CD4-positive, CD25-positive, alpha-beta regulatory T cell (primary cell): ENCODE results near the gene SIGLEC15. TPM values are rescaled to one million over a fixed set of nuclear protein-coding genes. Genes with fewer than 3 reads are reported as not detected.
"Not testable (repeated sequence)": the region's sequence is repeated elsewhere in the genome, so short reads cannot be mapped to it uniquely, and the experiment has no call there.

Experiments
- ATAC-seq, 2 donors: fragments of 150-1000 bp; cut with Tn5 transposase; one replicate each; pipeline ENCODE4 v1.10.0; 2021; ENCODE audit warnings: low read depth in 2 of 2, moderate number of reproducible peaks in 2 of 2, moderate library complexity in 1 of 2
- DNase-seq, 3 donors: peaks; one replicate each; pipeline versions ENCODE4 v3.0.0 to v3.0.0-alpha.2; 2012 to 2022; ENCODE audit warnings: mixed read lengths in 1 of 3
- H3K27ac ChIP-seq: one replicate; pipeline ENCODE4 v1.7.0; 2013; ENCODE audit warnings: mild to moderate bottlenecking, low read length; ENCODE audit not compliant: insufficient read depth, poor library complexity, severe bottlenecking
- H3K27me3 ChIP-seq: one replicate; pipeline ENCODE4 v1.7.0; 2013; ENCODE audit warnings: low read length; ENCODE audit not compliant: control insufficient read depth, insufficient read depth
- H3K36me3 ChIP-seq: one replicate; pipeline ENCODE4 v1.7.0; 2013; ENCODE audit warnings: mild to moderate bottlenecking, low read length, moderate library complexity; ENCODE audit not compliant: control insufficient read depth, insufficient read depth
- H3K4me1 ChIP-seq: 2 replicates; pipeline ENCODE4 v1.7.0; 2013; ENCODE audit warnings: mild to moderate bottlenecking, low read length; ENCODE audit not compliant: insufficient read depth, control insufficient read depth, poor library complexity, severe bottlenecking
- H3K4me3 ChIP-seq: one replicate; pipeline ENCODE4 v1.7.0; 2013; ENCODE audit warnings: low read depth, mild to moderate bottlenecking, low read length, moderate library complexity
- H3K9me3 ChIP-seq, 2 experiments: 1 replicate in 1 of 2; 2 replicates in 1 of 2; pipeline ENCODE4 v1.7.0; 2013; ENCODE audit warnings: low read length in 2 of 2, mild to moderate bottlenecking in 1 of 2, moderate library complexity in 1 of 2; ENCODE audit not compliant: control insufficient read depth in 2 of 2
- H3K27ac Mint-ChIP-seq, 3 donors: one replicate each; pipeline ENCODE4 v1.8.0; 2020 to 2022; ENCODE audit warnings: mild to moderate bottlenecking in 3 of 3, mixed read lengths in 3 of 3, moderate library complexity in 2 of 3
- H3K27me3 Mint-ChIP-seq: one replicate; pipeline ENCODE4 v1.8.0; 2022; ENCODE audit warnings: mild to moderate bottlenecking, mixed read lengths
- H3K36me3 Mint-ChIP-seq: one replicate; pipeline ENCODE4 v1.8.0; 2020; ENCODE audit warnings: mixed read lengths
- H3K4me1 Mint-ChIP-seq, 4 donors: one replicate each; pipeline ENCODE4 v1.8.0; 2020 to 2022; ENCODE audit warnings: mixed read lengths in 4 of 4, mild to moderate bottlenecking in 1 of 4
- H3K4me3 Mint-ChIP-seq, 4 donors: one replicate each; pipeline ENCODE4 v1.8.0; 2020 to 2022; ENCODE audit warnings: mild to moderate bottlenecking in 4 of 4, mixed read lengths in 4 of 4, moderate library complexity in 3 of 4
- H3K9me3 Mint-ChIP-seq, 7 donors: one replicate each; pipeline ENCODE4 v1.8.0; 2020 to 2022; ENCODE audit warnings: mixed read lengths in 7 of 7, mild to moderate bottlenecking in 3 of 7, moderate library complexity in 2 of 7
- polyA plus RNA-seq, 4 donors: library from polyadenylated mRNA; unstranded; fragments of 300-500 nt; fragmentation: Illumina TruSeq; gene quantifications; one replicate each; pipeline ENCODE4 v1.2.3, GENCODE V29; 2021
- total RNA-seq: library from RNA; stranded (reverse); gene quantifications from one replicate; pipeline ENCODE4 v1.2.3, GENCODE V29; 2022

SIGLEC15 gene
- total and polyA plus RNA-seq, 5 donors from 2014 or later = 0.36 TPM; not detected in 4

- Mint-ChIP-seq H3K9me3 (peaks cover 0 to 17% (median 4%) of the 10 kb centered on the region in 7 donors), H3K27ac (no peak overlapping the region), H3K4me3 (no peak overlapping the region), H3K27me3 (peaks cover 20% of the 10 kb centered on the region), H3K4me1 (peaks cover 11 to 14% (median 13%) of the 10 kb centered on the region in 4 donors), H3K36me3 (peaks cover 7% of the 10 kb centered on the region)
- H3K9me3 ChIP-seq = peaks cover 0 to 5% of the 10 kb centered on the region in 2 experiments
- H3K4me1 ChIP-seq = no peaks in the 10 kb centered on the region
- no peaks in the 10 kb centered on the region for H3K36me3 ChIP-seq
- DNase-seq (no peak), ATAC-seq (no peak)
- peaks cover 3% of the 10 kb centered on the region for H3K27me3 ChIP-seq
- H3K4me3 ChIP-seq = no peak overlapping the region
- no peak overlapping the region for H3K27ac ChIP-seq
These were observed 19.9 kb upstream of the SIGLEC15 start for GRCh38 chr18:45805551-45805950.

GRCh38 chr18:45806226-45806625, 19.2 kb upstream of the SIGLEC15 start:
- peak overlapping the region in 1 of 3 donors; percentile 46 for H3K27ac Mint-ChIP-seq
- Histone ChIP-seq H3K4me1 (no peaks in the 10 kb centered on the region), H3K27ac (no peak overlapping the region), H3K36me3 (no peaks in the 10 kb centered on the region), H3K9me3 (peaks cover 0 to 5% of the 10 kb centered on the region in 2 experiments), H3K4me3 (no peak overlapping the region), H3K27me3 (peaks cover 3% of the 10 kb centered on the region)
- ATAC-seq = no peak
- H3K4me1 Mint-ChIP-seq = peaks cover 11 to 14% (median 13%) of the 10 kb centered on the region in 4 donors
- H3K4me3 Mint-ChIP-seq = no peak overlapping the region
- no peak for DNase-seq
- peaks cover 0 to 17% (median 5%) of the 10 kb centered on the region in 7 donors for H3K9me3 Mint-ChIP-seq
- H3K27me3 Mint-ChIP-seq = peaks cover 20% of the 10 kb centered on the region
- peaks cover 7% of the 10 kb centered on the region for H3K36me3 Mint-ChIP-seq

- peaks cover 15% of the 10 kb centered on the region for H3K27me3 Mint-ChIP-seq
- H3K36me3 Mint-ChIP-seq, H3K9me3 ChIP-seq, H3K27ac Mint-ChIP-seq, H3K27ac ChIP-seq, H3K36me3 ChIP-seq, H3K27me3 ChIP-seq, H3K4me3 ChIP-seq, H3K4me1 ChIP-seq, ATAC-seq, H3K4me3 Mint-ChIP-seq: not testable (repeated sequence)
- peaks cover 11 to 14% (median 13%) of the 10 kb centered on the region in 4 donors for H3K4me1 Mint-ChIP-seq
- peak in 2 of 3 donors; percentile 16 to 24 for DNase-seq
- H3K9me3 Mint-ChIP-seq = peaks cover 0 to 17% (median 5%) of the 10 kb centered on the region in 7 donors
These were observed 18.3 kb upstream of the SIGLEC15 start for GRCh38 chr18:45807144-45807543.

GRCh38 chr18:45814733-45815132, 10.7 kb upstream of the SIGLEC15 start:
- H3K4me1 Mint-ChIP-seq, H3K4me1 ChIP-seq, ATAC-seq, H3K27me3 ChIP-seq, H3K36me3 Mint-ChIP-seq, H3K9me3 ChIP-seq, DNase-seq, H3K27ac ChIP-seq, H3K4me3 Mint-ChIP-seq, H3K36me3 ChIP-seq, H3K27me3 Mint-ChIP-seq, H3K27ac Mint-ChIP-seq, H3K4me3 ChIP-seq: not testable (repeated sequence)
- peaks cover 0 to 14% (median 4%) of the 10 kb centered on the region in 7 donors for H3K9me3 Mint-ChIP-seq

GRCh38 chr18:45817543-45817942, 7.9 kb upstream of the SIGLEC15 start:
- H3K27ac Mint-ChIP-seq = no peak overlapping the region
- peaks cover 18% of the 10 kb centered on the region for H3K27me3 Mint-ChIP-seq
- Histone ChIP-seq H3K27me3 (no peaks in the 10 kb centered on the region), H3K4me3 (no peak overlapping the region), H3K9me3 (peaks cover 0 to 2% of the 10 kb centered on the region in 2 experiments), H3K27ac (no peak overlapping the region), H3K36me3 (no peaks in the 10 kb centered on the region), H3K4me1 (no peaks in the 10 kb centered on the region)
- DNase-seq (no peak), ATAC-seq (no peak)
- no peaks in the 10 kb centered on the region for H3K4me1 Mint-ChIP-seq
- H3K36me3 Mint-ChIP-seq = no peaks in the 10 kb centered on the region
- no peak overlapping the region for H3K4me3 Mint-ChIP-seq
- H3K9me3 Mint-ChIP-seq = peaks cover 0 to 10% (median 4%) of the 10 kb centered on the region in 7 donors

GRCh38 chr18:45818765-45819164, 6.7 kb upstream of the SIGLEC15 start:
- not testable (repeated sequence) for H3K27ac Mint-ChIP-seq, H3K27me3 ChIP-seq, H3K36me3 ChIP-seq, H3K4me3 Mint-ChIP-seq, H3K9me3 ChIP-seq, H3K4me1 ChIP-seq, H3K36me3 Mint-ChIP-seq, ATAC-seq, H3K4me1 Mint-ChIP-seq, H3K27ac ChIP-seq, DNase-seq, H3K4me3 ChIP-seq
- Mint-ChIP-seq H3K9me3 (peaks cover 0 to 10% (median 4%) of the 10 kb centered on the region in 7 donors), H3K27me3 (peaks cover 18% of the 10 kb centered on the region)

- Mint-ChIP-seq H3K4me1 (peaks cover 0 to 7% (median 4%) of the 10 kb centered on the region in 4 donors), H3K27me3 (peaks cover 18% of the 10 kb centered on the region), H3K9me3 (peaks cover 0 to 10% (median 4%) of the 10 kb centered on the region in 7 donors), H3K36me3 (no peaks in the 10 kb centered on the region), H3K4me3 (no peak overlapping the region), H3K27ac (no peak overlapping the region)
- H3K4me1 ChIP-seq = peaks cover 2% of the 10 kb centered on the region
- peaks cover 0 to 2% of the 10 kb centered on the region in 2 experiments for H3K9me3 ChIP-seq
- no peak overlapping the region for H3K27ac ChIP-seq
- H3K36me3 ChIP-seq = no peaks in the 10 kb centered on the region
- no peak overlapping the region for H3K4me3 ChIP-seq
- H3K27me3 ChIP-seq = no peaks in the 10 kb centered on the region
- DNase-seq (no peak), ATAC-seq (no peak)
These were observed 5.2 kb upstream of the SIGLEC15 start for GRCh38 chr18:45820106-45820745.

- no peak overlapping the region for H3K27ac ChIP-seq
- Mint-ChIP-seq H3K4me3 (no peak overlapping the region), H3K27ac (no peak overlapping the region), H3K9me3 (peaks cover 0 to 9% (median 0%) of the 10 kb centered on the region in 7 donors), H3K4me1 (peaks cover 0 to 14% (median 6%) of the 10 kb centered on the region in 4 donors), H3K36me3 (no peaks in the 10 kb centered on the region), H3K27me3 (peaks cover 18% of the 10 kb centered on the region)
- DNase-seq (no peak), ATAC-seq (no peak)
- H3K4me3 ChIP-seq = no peak overlapping the region
- no peaks in the 10 kb centered on the region for H3K36me3 ChIP-seq
- H3K4me1 ChIP-seq = peaks cover 7% of the 10 kb centered on the region
- H3K27me3 ChIP-seq = no peaks in the 10 kb centered on the region
- H3K9me3 ChIP-seq = peaks cover 0 to 2% of the 10 kb centered on the region in 2 experiments
These were observed 4.4 kb upstream of the SIGLEC15 start for GRCh38 chr18:45821026-45821425.
